GM19099 (cell line): ENCODE measurements around the gene GID8.

Source experiments
- POLR2A ChIP-seq: IDR thresholded peaks from 3 replicates; pipeline ENCODE4 v1.6.1; 2011; ENCODE audit warnings: low read depth; ENCODE audit not compliant: insufficient read length; ENCODE audit errors: extremely low read depth

The GID8 gene

GRCh38 chr20:62962891-62963613, 25.1 kb downstream of the GID8 start:
- no peak for TF ChIP-seq POLR2A

GRCh38 chr20:62963614-62964397, 25.9 kb downstream of the GID8 start:
- no peak for TF ChIP-seq POLR2A

DNA sequence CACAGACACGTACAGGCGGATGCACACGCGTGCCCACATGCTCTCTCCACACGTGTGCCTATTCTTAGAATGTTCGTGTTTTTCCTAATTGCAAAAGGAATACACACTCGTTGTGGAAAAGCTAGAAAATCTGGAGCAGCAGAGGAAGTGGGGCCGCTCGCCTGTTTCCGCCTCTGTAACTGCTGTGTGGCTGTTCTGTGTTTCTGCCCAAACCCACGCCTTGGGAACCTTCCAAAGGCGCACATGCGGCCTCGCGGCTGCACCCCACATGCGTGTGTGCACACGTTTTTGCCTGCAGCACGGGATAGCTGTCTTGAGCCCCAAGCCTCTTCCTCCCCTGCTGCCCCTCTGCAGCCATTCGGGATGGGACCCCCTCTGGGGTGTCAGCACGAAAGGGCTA, 26.8 kb downstream of the GID8 start:
- no peak for TF ChIP-seq POLR2A

- TF ChIP-seq POLR2A: no peak
These were observed 27.4 kb downstream of the GID8 start for GRCh38 chr20:62965363-62965771.

DNA sequence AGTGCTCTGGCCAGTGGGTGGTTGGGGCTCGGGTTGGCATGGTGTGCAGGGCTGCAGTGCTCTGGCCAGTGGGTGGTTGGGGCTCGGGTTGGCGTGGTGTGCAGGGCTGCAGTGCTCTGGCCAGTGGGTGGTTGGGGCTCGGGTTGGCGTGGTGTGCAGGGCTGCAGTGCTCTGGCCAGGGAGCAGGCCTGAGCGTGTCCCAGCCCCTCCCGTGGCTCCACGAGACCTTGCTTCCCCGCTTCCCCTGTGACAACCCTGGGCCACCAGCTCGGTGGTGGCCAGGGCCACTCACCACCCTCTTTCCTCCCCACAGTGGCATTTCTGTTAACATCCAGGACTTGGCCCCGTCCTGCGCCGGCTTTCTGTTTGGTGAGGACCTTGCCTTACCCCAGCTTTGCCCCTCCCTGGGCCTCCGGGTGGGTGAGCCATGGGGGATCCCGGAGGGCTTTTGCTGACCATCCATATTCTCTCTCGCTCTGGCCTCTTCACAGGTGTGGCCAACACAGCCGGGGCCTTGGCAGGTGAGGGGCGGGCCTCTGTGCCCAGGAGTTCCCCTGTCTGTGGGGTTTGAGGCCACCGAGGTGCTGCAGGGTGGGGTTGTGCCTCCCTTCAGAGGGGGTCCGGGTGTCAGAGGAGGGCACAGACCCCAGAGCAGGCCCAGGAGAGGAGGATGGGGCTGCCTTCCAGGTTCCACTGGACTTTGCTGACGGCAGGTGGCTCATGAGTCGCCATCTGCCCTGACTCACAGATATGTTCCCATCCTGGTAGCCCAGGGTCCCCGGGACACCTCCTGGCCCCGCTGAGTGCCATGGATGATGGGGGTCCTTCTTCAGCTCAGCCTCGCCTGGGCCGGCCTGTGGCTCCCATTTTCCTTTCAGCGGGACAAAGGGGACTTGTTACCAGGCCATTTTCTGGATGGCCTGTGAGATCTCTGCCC, 28.5 kb downstream of the GID8 start:
- TF ChIP-seq POLR2A: no peak

GRCh38 chr20:62967149-62967501, 29.2 kb downstream of the GID8 start:
- TF ChIP-seq POLR2A: no peak

- TF ChIP-seq POLR2A: no peak
These were observed 29.8 kb downstream of the GID8 start for GRCh38 chr20:62967628-62968351.

DNA sequence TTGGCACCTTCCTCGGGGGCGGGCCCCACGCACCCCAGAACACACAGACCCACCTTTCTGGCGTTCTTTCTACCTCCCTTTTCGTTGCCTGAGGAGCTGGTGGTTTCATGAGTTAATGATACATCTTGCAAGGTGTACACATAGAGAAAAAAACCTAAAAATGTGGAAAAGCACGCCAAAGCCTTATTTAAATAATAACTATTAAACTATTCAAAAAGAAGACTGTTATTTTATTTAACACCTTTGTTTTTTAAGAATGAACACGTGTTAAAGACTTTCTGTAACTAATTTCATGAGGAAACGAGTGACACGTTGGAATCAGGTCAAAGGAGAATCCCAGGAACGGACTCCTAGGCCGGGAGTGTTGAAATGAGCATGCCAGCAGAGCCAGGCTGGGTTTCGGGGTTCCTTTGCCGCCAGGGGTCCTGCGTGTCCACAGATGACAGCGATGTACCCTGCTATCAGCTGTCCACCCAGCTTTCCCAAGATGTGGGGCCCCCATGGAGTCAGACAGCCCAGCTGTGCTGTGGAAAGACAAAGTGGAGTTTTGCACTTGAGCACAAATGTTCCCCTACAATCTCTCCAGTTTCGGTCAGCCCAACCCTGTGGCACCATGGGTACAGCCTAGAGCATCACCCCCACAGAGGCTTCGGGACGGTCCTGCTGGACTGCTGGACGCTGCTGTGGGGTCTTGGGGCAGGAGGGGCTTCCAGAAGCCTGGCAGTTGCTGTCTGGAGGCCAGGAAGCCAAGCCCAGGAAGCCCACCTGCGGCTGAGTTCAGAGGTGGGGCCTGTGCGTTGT, 30.6 kb downstream of the GID8 start:
- no peak for TF ChIP-seq POLR2A

DNA sequence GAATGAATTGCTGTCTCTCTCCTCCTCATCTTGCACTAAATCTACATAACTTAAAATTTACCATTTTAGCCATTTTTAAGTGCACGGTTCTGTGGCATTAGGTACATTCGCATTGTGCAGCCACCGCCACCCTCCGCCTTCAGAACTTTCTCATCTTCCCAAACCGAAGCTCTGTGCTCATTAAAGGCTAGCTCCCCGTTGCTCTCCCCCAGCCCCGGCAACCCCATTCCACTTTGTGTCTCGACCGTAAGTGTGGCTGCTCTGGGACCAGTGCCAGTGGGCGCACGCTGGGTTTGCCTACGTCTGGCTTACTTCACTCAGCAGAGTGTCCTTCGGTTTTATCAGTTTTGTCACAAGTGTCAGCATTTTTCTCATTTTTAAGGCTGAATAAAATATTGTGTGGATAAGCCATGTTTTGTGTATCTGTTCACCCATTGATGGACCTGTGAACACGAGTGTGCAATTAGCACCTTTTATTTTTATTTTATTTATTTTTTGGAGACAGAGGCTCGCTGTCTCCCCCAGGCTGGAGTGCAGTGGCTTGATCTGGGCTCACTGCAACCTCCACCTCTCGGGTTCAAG, 31.3 kb downstream of the GID8 start:
- no peak for TF ChIP-seq POLR2A

DNA sequence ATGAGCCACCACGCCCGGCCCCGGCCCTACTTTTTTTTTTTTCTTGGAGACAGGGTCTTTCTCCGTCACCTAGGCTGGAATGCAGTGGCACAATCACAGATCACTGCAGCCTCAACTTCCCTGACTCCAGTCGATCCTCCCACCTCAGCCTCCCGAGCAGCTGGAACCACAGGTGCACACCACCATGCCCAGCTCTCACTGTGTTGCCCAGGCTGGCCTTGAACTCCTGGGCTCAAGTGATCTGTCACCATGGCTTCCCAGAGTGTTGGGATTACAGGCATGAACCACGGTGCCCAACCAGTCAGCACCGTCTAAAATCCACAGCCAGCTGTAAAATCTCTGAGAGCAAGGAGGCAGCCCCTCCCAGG, 32.0 kb downstream of the GID8 start:
- TF ChIP-seq POLR2A: no peak

GRCh38 chr20:62970307-62971210, 32.6 kb downstream of the GID8 start:
- TF ChIP-seq POLR2A: no peak

DNA sequence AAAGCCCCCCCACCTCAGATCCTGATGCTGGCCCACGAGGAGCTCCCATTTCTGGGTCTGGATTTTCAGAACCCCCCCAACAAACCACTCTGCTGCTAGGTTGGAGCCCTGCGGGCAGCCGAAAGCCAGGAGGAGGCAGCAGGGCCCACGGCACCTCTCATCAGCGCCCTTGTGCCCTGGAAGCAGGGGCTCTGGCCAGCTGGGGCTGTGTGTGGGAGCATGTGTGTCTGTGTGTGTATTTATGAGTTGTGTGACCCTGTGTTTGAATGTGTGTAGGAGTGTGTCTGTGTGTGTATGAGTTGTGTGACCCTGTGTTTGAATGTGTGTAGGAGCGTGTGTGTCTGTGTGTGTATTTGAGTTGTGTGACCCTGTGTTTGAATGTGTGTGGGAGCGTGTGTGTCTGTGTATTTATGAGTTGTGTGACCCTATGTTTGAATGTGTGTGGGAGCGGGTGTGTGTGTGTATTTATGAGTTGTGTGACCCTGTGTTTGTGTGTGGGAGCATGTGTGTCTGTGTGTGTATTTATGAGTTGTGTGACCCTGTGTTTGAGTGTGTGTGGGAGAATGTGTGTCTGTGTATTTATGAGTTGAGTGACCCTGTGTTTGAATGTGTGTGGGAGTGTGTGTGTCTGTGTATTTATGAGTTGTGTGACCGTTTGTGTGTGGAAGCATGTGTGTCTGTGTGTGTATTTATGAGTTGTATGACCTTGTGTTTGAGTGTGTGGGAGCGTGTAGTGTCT, 33.4 kb downstream of the GID8 start:
- TF ChIP-seq POLR2A: no peak
